CD4-positive, alpha-beta T cell treated with Interleukin-15 for 4 hours (primary cell): ENCODE measurements around the gene SETBP1.

Experiments used
- DNase-seq: peaks from one replicate; pipeline ENCODE4 v3.0.0-alpha.2; 2020; ENCODE audit warnings: low spot score

SETBP1 gene

GRCh38 chr18:44680273-44681075 is at the start of gene SETBP1:
Gene SETBP1 (plus strand): TSS chr18:44680888. CDS start chr18:44701347, 20,459 bp downstream.
- DNase-seq, result peak; percentile 16

- no peak for DNase-seq
Measured at GRCh38 chr18:44632469-44633145, 48.1 kb upstream of the SETBP1 start.

DNA sequence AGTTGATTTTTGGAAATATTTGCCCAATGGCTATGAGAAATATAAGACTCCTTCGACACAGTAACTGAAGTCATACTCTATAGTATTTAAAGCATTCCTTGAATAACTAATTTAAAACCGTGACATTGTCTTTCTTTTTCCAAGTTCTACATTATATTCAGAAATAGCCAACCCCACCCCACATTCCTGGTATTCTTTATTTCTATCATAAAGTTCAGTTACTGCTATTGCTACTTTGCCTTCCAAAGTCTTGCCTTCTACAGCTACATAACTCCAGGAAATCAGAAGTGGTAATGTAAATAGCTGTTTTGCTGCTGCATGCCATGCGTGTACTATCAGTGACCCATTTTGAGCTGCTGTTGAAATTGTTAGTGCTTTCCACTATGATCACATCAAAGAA is 45.1 kb upstream of the SETBP1 start:
- DNase-seq, result no peak

DNA sequence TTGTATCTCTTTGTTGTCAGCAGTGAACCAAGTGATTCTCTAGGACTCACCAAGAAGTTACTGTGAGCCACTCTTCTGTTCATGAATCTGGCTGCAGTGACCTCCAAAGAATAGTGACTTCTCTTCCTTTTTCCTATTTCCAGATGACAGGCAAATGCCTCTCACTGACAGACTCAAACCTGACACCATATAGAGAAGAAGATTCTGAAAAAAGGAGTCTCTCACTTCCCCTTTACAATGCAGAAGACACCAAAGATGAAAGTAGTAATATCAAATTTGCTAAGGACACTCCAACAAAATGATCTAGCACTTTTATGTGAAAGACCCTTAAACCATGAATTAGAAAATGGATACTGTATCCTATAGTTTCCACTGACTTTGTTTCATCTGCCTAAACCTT is 44.4 kb upstream of the SETBP1 start:
- no peak for DNase-seq

DNA sequence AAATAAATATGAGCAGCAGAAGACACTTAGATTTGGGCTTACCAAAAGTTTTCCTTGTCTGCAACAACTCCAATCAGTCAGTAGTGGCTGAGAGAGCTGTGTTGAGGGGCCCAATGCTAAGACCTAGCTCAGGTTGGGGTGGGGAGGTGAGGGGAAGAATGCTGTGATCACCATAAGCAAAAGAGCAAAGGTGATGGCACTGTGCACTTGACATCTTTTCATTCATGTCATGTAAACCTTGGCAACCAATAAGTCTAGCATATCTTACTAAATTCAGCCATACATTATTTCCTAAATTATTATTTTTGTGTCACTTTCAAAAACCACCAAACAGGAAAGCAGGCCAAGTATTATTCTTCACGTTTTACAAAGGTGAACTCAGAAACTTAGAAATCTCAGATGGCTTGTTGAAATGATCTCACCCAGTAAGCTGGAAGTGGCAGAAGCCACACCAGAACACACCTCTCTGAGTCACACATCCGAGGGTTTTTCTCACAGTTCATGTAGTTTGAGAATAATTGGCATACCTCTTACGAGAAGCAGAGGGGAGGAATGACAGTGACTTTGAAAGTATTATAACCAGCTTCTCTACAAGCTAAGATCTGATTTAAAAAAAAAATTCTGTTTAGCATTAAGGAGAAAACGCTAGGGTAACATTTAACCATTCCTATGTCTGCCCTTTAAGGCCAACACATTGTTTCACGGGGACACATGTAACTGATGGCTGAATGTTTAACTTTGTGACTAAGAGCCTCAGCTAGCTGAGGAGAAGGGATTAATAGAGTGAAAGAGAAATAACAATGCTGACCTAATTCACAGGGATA is 43.3 kb upstream of the SETBP1 start:
- peak; percentile 25 for DNase-seq

DNA sequence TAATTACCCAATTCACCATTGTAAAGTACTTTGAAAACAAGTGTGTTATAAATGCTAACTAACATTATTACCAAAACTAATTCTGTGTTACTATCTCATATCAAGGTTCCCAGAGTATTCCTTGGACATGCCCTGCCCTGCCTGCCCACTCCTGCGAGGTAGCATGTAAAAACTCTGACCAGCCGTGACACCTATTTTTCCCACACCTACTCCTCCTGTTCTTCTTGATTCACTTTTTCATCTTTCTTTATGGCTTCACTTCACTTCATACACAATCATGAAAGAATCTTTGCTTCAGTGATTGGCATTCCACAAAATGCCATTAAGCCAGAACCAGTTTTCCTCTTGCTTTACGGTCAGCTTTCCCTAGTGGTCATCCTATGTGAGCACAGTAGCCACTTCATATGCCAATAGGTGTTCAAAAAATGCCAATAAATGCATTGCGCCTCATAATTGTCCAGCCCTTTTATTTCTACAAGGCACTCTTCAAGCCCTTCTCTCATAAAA is 42.6 kb upstream of the SETBP1 start:
- DNase-seq, result no peak

GRCh38 chr18:44638811-44639210 is 41.9 kb upstream of the SETBP1 start:
- DNase-seq, result no peak

- no peak for DNase-seq
Measured at GRCh38 chr18:44643004-44643403, 37.7 kb upstream of the SETBP1 start.

GRCh38 chr18:44651478-44651877 is 29.2 kb upstream of the SETBP1 start:
- no peak for DNase-seq

DNA sequence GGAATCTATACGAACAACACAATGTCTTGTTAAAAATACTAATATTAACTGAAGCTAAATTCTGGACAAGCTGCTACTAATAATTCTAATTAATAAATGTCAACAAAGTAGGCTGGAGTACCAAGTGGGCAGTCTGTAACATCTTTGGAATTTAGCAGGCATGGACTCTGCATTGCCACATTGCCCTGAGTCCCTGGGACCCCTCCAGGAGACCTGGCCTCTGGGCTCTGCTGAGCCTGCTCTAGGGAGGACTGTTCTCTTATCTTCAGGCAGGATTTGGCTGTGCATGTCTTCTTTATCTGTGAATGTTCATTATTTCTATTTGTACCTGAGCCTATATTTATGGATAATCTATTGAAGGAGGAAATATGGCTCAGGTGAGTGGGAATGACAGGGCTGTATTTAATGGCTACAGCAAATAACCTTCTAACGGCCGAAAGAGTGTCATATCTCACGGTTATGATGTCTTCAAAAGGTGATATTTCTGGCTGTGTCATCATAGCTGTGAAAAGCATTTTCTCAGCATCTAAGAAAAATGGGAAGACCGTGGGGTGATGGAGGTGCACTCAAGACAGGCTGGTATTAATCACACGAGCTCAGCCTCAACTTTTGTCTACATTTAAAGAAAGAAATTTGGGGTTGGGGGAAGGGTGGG is 28.6 kb upstream of the SETBP1 start:
- no peak for DNase-seq

- DNase-seq, result no peak
Measured at GRCh38 chr18:44652722-44653121, 28.0 kb upstream of the SETBP1 start.

DNA sequence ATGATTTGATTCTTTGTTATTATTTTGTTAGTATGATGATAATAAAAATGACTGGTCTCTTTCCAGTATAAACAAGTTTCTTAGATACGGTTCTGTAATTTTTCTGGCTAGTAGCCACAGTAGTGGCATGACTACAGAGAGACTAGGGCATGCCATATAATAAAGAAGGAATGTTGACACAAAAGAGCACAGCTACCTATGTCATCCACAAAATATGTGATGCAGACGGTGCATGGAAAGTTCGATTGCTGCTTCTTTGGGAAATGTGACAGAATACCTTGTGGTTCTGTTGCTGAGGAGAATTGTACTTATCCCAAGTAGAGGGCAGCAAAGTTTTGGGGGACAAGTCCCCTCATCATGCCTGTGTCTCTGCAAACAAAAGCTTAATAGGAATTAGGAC is 26.1 kb upstream of the SETBP1 start:
- DNase-seq, result no peak

- DNase-seq, result no peak
Measured at GRCh38 chr18:44655435-44655834, 25.3 kb upstream of the SETBP1 start.

DNA sequence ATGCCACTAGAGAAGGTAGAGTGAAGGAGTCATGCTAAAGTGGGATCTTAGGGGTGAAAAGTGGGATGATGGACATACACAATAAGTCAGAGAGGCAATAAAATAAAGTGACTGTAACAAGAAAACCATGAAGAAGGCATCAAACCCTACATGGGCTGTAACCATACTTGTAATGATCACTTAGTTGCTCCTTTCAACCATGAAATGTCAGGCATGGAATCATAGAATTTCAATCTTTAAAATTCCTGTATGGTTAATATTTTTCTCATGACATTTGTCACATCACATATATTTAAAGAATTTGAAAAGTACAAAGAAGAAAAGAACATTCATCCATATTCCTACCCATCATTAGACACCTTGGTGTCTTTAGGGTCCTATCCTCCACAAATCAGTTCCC is 20.9 kb upstream of the SETBP1 start:
- DNase-seq, result no peak

DNA sequence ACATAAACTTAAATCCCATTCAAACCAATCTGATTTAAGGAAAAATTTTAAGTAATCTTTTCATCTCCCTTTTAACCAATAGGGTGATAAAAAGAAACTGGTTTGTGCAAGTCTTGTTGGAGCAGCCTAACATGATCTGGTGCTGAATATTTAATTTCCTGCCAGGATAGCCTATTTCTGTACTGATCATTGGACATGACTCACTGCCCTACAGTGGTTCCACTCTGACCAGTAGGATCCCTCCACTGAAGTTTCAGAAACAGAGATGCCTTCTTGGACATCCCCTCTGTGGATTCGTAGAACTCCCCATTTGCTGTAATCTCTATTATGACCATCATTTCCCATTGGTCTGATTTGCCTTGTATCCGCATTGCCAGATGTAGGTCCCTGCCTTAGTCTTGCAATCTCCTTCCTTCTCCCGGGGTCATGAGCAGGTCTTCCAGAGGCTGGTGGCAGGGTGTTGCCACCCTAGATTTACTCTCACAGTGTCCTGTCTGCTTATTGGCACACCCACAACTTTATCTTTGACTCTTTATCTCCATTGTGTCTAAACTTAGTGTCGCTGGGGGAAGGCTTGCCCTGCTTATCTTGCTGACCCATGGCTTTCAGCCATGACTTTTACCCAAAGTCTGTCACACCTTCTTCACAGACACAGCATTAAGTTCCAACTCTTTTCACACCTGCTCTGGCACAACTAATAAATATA is 12.3 kb upstream of the SETBP1 start:
- no peak for DNase-seq

- DNase-seq, result no peak
Measured at GRCh38 chr18:44671914-44672313, 8.8 kb upstream of the SETBP1 start.

DNA sequence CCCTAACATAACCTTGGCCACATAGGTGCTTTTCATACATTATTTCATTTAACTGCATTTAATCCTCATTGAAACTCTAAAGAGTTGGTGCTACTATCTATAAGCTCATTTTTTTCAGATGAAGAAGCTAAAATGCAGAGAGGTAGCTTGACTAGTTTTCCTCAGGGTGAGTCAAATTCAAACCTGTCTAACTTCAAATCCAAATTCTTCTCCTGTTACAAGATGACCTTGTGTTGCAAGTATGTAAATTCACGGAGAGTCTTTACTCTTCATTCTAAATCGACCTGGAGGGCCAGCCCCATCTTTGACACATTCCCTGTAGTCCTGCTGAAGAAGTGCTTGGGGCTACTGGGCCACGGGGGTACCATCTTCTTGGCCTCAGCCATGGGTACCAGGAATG is 8.2 kb upstream of the SETBP1 start:
- no peak for DNase-seq

GRCh38 chr18:44673256-44673880 is 7.3 kb upstream of the SETBP1 start:
- DNase-seq, result no peak

DNA sequence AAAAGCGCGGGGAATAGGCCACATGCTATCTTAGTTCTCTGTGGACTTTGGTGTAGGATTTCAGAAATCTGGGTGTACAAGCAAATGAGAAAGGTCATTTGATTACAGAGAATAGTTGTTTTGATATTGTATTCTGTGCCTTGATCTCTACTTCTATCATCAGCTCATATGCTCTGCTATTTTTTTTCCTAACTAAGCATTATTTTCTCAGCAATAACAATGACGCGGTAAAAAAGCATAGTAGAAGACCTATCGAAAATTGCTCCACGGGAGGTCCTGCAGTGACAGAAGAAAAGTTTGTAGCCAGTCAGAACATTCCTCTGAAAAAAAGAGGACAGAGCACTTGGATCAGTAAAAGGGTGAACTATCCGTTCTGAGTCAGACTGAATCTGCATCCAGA is 2.8 kb upstream of the SETBP1 start:
- DNase-seq, result no peak

- no peak for DNase-seq
Measured at GRCh38 chr18:44678725-44679055, 2.0 kb upstream of the SETBP1 start.
